ENCODE data around the gene SMYD3.

The SMYD3 gene

GRCh38 chr1:245931450-245931849 is 575.6 kb downstream of the SMYD3 start:
- DNase-seq, result no peak

- DNase-seq, result no peak
Observed at GRCh38 chr1:245929224-245929623, 577.9 kb downstream of the SMYD3 start.

- DNase-seq, result no peak
Observed at GRCh38 chr1:245926888-245927287, 580.2 kb downstream of the SMYD3 start.

- DNase-seq, result no peak
Observed at GRCh38 chr1:245923215-245923614, 583.9 kb downstream of the SMYD3 start.

- no peak for DNase-seq
Observed at GRCh38 chr1:245921417-245921816, 585.7 kb downstream of the SMYD3 start.

GRCh38 chr1:245917403-245917802 is 589.7 kb downstream of the SMYD3 start:
- no peak for DNase-seq

GRCh38 chr1:245915841-245916240 is 591.2 kb downstream of the SMYD3 start:
- no peak for DNase-seq

- no peak for DNase-seq
Observed at GRCh38 chr1:245915406-245915805, 591.7 kb downstream of the SMYD3 start.

GRCh38 chr1:245908543-245908942 is 598.5 kb downstream of the SMYD3 start:
- no peak for DNase-seq

- DNase-seq, result no peak
Observed at GRCh38 chr1:245906207-245906606, 600.9 kb downstream of the SMYD3 start.

GRCh38 chr1:245903851-245904250 is 603.2 kb downstream of the SMYD3 start:
- DNase-seq, result no peak

- DNase-seq, result no peak
Observed at GRCh38 chr1:245901565-245901964, 605.5 kb downstream of the SMYD3 start.

- DNase-seq, result no peak
Observed at GRCh38 chr1:245901037-245901436, 606.0 kb downstream of the SMYD3 start.

- DNase-seq, result no peak
Observed at GRCh38 chr1:245898581-245898980, 608.5 kb downstream of the SMYD3 start.

GRCh38 chr1:245896258-245896657 is 610.8 kb downstream of the SMYD3 start:
- no peak for DNase-seq

GRCh38 chr1:245895455-245895959 is 611.6 kb downstream of the SMYD3 start:
- DNase-seq, result no peak

- no peak for DNase-seq
Observed at GRCh38 chr1:245894843-245895242, 612.2 kb downstream of the SMYD3 start.

- DNase-seq, result no peak
Observed at GRCh38 chr1:245893025-245893424, 614.1 kb downstream of the SMYD3 start.

- DNase-seq, result no peak
Observed at GRCh38 chr1:245888809-245889208, 618.3 kb downstream of the SMYD3 start.

GRCh38 chr1:245887829-245888228 is 619.2 kb downstream of the SMYD3 start:
- DNase-seq, result no peak

- no peak for DNase-seq
Observed at GRCh38 chr1:245881767-245882391, 625.2 kb downstream of the SMYD3 start.

- DNase-seq, result no peak
Observed at GRCh38 chr1:245880754-245881403, 626.2 kb downstream of the SMYD3 start.

- DNase-seq, result no peak
Observed at GRCh38 chr1:245879091-245879490, 628.0 kb downstream of the SMYD3 start.

- no peak for DNase-seq
Observed at GRCh38 chr1:245878585-245878984, 628.5 kb downstream of the SMYD3 start.

GRCh38 chr1:245877976-245878375 is 629.1 kb downstream of the SMYD3 start:
- DNase-seq, result no peak

All from islet precursor cell (in vitro differentiated cells).